Measurements from ENCODE around the gene SLC16A5. TPM values are rescaled to one million over a fixed set of nuclear protein-coding genes. Genes with fewer than 3 reads are reported as not detected.

SLC16A5 gene
- total RNA-seq, 1 donor from 2014 or later, result 0.88 TPM

DNA sequence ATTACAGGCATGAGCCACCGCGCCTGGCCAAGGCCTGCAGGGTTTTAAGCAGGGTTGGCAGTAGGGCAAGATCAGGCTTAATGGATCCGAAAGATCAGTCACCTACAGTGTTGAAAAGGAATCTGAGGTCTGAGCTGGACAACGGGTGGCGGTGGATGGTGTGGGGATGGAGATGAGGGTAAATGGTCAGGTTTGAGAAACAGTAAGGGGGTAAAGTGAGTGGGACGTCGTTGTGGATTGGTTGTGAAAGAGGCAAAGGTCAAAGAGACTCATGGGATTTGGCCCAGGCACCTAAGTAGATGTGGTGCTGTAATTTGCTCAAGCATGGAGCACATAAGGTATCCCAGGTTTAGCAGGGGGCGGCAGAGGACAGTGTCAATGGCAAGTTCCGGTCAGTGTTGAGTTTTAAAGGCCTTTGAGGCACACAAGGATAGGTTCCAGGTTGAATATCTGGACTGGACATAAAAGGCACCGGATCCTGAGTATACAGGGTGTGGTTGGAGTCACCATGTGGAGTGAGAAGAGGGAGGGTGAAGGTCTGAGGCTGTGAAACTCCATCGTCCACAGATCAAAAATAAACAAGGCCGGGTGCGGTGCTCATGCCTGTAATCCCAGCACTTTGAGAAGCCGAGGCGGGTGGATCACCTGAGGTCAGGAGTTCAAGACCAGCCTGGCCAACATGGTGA, 1.1 kb upstream of the SLC16A5 start:
- DNase-seq (ENCODE audit: low read depth), result no peak

DNA sequence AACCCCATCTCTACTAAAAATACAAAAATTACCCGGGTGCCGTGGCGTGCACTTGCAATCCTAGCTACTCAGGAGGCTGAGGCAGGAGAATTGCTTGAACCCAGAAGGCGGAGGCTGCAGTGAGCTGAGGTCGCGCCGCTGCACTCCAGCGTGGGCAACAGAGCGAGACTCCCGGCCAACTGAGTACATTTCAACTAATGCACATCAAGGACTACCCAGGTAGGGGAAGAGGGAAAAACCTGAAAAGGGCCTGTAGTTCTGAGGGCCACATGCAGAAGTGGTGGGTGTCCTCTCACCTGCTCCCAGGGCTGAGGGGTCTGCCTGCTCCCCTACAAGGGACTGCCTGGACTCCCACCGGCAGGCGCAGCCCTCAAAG, 584 bp upstream of the SLC16A5 start:
- no peak for DNase-seq (ENCODE audit: low read depth)

DNA sequence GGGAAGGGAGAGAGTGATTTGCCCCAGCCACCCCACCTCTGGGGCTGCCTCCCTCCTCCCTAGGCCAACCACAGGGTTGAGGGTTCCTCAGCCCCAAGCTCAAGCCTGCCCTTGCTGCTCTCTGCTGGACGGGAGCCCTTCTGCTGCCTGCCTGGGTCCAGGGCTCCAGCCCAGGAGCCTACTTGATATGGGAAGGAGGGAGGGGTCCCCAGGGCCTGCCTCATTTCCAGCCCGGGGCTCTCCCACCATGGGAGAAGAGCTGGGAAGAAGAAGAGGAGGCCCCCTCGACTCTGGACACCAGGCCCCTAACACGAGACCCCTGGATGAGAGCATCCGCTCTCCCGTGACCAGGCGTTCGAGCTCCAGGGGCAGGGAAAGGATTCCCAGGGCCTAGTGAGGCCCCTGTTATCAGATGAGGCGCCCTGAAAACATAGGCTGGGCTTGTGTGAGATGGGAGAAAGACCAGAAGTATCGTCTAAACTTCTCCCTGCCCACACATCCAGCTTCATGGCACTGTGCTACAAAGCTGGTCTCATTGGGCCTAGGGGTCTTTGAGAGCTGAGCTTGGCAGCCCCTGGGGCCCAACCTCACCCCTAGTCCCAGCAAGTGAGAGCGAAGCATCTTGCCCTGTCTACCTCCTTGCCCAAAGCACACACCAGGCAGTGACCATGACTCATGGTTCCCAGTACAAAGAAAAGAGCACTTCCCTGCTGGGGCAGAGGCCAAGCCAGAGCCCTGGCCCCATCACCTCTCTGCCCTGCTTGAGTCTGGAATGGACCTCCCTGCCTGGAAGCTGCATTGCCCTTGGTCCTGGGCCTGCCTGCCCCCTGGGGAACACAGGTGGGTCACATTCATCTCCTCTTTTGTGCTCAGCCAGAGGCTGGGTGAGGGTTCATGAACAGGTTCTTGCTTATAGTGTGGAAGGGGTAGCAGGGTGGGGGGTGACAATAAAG, 987 bp downstream of the SLC16A5 start:
- no peak for DNase-seq (ENCODE audit: low read depth)

DNA sequence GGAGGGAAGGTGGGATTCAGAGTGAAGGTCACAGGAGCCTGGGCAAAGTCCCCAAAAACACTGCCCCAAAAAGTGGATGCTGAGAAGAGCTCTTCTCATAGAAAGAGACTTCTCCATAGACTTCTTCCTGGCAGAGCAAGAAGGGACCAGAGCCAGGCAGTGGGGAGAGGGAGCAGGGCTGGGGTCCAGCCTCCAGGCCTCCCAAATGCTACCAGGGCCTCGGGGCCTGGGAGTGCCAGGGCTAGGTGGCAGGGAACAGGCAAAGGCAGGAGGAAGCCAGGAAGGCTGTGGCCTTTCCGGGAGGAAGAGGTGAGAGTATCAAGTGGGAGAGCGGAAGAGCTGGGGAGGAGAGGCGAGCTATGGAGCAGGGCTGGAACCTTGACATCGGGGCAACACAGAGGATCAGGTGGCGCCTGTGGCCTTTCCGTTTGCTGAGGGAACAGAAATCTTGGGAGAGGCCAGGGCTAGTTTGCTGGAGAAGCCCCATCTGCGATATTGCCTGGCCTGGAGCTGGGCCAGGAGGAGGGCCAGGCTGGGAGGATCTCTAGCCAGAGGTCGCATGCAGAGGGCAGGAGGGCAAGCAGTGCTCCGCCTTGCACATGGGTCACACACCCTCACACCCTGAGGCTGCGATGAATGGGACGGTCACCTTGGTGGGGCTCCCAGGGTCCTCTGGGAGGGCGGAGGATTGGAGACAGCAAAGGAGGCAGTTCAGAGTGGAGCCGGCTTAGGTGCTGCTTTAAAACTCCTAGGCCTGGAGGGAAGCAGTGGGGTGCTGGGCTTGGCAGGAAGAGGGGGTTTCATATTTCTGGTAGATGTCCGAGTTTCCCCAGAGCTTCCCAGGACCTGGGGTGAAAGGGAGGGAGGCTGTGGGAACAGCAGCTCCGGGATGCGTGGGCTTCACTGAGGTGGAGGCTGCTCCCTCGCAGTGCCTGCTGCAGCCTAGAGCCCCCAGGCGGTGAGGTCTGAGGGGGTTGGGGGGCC, 3.4 kb downstream of the SLC16A5 start:
- DNase-seq (ENCODE audit: low read depth), result no peak

DNA sequence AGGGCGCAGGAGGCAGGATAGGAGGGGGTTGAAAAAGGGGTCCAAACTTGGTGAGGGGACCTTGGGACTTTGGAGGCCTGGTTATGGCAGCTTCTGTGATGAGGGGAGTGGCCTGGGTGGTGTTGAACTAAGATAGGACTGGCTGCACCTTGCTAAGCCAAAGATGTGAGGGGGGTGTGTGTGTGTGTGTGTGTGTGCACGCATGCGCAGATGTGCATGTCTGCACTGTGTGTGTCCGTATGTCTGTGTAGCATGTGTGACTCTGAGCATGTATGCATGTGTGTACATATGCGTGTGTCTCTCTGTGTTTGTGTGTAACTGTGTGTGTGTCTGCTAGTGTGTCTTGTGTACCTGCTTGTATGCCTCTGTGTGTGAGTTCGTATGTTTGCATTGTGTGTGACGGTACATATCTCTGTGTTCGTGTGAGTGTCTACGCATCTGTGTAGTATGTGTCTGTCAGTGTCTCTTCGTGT, 4.1 kb downstream of the SLC16A5 start:
- no peak for DNase-seq (ENCODE audit: low read depth)

DNA sequence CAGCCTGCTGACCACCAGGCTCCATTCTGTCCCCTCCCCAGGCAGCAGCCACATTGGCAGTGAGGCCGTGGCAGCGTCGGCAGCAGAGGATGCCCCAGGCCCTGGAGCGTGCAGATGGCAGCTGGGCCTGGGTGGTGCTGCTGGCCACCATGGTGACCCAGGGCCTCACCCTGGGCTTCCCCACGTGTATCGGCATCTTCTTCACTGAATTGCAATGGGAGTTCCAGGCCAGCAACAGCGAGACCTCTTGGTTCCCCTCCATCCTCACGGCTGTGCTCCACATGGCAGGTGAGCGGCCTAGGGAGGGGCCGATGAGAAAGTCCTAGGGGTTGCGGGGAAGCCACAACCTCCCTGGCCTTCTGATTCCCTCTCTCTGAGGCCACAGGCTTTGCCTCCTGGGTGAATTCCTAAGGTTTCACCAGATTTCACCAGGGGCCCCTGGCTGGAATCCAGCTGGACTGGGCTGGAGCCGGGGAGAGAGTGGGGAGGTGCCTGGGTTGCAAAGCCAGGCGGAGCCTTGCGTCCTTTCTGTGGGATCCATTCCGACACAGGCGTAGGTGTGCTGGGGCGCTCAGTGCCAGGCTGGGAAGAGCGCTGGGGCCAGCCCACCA, 5.9 kb downstream of the SLC16A5 start:
- no peak for DNase-seq (ENCODE audit: low read depth)

DNA sequence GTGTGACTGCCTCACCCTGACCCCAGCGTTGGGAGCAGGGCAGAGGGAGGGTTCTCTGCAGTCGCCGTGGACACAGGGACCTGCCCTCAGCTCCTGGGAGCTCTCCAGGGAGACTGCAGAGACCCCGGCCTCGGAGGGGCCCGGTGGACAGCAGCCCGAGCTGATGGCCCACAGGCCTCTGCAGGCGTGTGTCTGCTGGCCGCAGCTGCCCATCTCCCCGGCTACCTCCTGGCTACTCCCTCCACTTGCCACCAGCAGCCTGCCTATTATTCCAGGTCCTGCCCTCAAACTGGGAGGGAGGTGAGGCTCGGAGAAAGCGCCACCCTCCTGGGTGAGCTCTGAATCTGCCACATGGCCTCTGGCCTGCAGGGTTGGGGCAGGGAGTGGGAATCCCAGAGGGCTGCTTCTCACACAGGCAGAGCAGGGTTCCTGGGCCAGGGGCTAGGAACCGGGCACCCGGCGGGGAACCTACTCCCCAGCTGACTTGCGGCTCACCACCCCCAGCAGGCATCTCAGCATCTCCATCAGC, 7.2 kb downstream of the SLC16A5 start:
- DNase-seq (ENCODE audit: low read depth), result no peak

DNA sequence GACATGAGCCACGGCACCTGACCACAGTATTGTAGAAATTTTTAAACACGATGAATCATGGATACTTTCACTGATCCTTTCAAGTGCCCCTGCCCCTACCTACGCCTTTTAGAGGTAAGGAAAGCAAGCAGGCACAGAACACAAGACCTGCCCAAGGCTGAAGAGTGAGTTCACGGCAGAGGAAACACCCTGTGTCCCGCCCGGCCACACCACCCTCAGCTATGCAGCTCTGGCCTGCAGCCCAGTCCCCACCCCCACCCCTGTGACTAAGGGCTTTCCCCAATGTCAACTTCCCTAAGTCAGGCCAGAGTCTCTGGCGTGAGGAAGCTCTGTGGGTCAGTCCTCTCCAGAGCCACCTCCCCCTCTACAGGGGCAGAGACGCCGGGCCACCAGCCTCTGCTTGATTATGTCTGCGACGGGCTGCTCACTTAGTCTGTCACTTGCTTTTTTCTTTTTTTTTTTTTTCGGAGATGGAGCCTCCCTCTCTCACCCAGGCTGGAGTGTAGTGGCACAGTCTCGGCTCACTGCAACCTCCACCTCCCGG, 8.4 kb downstream of the SLC16A5 start:
- DNase-seq (ENCODE audit: low read depth), result peak; percentile 80

DNA sequence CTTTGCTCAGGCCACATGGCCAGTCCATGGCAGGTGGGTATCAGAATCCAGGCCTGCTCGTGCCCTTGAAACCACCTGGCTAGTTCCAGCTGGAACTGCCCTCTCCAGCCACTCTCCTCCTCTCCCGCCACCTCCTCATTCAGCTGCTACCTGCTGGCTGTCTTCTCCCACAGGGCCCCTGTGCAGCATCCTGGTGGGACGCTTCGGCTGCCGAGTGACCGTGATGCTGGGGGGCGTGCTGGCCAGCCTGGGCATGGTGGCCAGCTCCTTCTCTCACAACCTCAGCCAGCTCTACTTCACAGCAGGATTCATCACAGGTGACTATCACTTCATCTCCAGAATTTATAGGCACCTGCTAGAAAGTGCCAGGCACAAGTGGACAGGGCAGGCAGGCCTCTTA, 10.1 kb downstream of the SLC16A5 start:
- no peak for DNase-seq (ENCODE audit: low read depth)

DNA sequence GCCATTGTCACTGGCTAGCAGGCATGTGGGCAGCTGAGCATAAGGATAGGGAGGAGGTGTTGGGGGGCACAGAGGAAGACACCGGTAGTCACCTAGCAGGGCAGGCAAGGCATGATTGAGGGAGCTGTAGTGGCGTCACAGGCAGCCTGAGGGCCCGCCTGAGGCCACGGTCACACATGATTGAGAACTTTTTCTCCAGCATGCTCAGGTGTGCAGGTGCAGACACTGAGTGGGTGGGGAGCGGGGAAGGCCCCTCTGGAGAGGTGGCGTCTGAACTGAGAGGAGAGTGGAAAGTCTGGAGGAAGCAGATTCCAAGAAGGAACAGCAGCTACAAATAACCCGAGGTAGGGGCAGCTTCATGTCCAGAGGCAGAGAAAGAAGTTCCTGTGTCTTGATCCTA, 11.1 kb downstream of the SLC16A5 start:
- DNase-seq (ENCODE audit: low read depth), result no peak

DNA sequence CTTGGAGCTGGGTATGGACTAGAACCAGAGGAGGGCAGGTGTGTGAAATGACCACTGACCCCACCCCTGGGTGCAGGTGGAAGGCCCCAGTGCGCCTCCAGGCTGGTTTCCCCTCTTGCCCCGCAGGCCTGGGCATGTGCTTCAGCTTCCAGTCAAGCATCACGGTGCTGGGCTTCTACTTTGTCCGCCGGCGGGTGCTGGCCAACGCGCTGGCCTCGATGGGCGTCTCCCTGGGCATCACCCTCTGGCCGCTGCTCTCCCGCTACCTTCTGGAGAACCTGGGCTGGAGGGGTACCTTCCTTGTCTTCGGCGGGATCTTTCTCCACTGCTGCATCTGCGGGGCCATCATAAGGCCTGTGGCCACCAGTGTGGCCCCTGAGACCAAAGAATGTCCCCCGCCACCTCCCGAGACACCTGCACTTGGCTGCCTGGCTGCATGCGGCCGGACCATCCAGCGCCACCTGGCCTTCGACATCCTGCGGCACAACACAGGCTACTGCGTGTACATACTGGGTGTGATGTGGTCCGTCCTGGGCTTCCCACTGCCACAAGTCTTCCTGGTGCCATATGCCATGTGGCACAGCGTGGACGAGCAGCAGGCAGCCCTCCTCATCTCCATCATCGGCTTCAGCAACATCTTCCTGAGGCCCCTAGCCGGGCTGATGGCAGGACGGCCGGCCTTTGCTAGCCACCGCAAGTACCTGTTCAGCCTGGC, 12.3 kb downstream of the SLC16A5 start:
- no peak for DNase-seq (ENCODE audit: low read depth)

DNA sequence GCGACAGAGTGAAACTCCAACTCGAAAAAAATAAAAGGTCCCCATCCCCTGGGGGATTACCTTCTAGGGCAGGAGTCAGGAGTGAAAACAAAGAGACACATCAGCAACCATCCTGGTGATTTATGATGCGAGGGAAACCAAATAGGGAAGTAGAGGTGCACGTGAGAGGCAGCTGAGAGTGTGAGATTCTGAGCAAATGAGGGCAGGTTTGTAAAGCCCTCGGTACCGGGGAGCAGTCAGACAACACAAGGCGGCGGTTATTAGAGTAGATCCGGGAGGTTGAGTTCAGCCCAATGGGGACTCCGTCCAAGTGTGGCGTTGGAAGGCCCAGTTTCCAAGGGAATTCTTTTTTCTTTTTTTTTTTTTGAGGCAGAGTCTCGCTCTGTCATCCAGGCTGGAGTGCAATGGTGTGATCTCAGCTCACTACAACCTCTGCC, 14.6 kb downstream of the SLC16A5 start:
- no peak for DNase-seq (ENCODE audit: low read depth)

DNA sequence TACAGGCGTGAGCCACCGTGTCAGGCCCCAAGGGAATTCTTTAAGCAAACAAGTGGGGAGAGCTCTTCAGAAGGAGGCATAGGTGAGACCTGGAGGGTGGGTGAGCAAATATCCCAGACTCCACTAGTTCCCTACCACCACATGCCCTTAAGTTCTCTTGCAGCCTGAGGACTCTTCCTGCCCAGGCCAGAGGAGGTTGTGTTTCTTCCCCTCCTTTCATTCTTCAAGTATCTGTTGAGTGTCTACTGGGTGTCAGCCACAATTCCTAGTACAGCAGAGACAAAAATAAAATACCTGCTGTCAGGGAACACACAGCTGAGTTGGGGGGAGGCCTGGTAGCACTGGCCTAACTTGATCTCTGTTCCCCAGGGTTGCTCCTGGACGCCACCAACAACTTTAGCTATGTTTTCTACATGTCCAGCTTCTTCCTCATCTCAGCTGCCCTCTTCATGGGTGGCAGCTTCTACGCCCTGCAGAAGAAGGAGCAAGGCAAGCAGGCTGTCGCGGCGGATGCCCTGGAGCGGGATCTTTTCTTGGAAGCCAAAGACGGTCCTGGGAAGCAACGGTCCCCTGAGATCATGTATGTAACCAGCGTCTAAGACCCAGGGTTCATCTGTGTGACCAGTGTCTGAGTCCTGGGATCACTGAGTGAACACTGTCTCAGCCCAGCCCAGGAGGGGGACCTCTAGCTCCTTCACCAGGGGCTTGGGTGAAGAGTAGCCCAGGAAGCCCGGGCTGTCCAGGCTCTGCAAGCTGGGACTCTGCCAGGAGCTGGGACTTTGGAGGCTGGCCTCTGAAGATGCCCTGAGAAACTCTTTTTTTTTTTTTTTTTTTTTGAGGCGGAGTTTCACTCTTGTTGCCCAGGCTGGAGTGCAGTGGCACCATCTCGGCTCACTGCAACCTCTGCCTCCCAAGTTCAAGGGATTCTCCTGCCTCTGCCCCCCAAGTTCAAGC, 16.1 kb downstream of the SLC16A5 start:
- no peak for DNase-seq (ENCODE audit: low read depth)

DNA sequence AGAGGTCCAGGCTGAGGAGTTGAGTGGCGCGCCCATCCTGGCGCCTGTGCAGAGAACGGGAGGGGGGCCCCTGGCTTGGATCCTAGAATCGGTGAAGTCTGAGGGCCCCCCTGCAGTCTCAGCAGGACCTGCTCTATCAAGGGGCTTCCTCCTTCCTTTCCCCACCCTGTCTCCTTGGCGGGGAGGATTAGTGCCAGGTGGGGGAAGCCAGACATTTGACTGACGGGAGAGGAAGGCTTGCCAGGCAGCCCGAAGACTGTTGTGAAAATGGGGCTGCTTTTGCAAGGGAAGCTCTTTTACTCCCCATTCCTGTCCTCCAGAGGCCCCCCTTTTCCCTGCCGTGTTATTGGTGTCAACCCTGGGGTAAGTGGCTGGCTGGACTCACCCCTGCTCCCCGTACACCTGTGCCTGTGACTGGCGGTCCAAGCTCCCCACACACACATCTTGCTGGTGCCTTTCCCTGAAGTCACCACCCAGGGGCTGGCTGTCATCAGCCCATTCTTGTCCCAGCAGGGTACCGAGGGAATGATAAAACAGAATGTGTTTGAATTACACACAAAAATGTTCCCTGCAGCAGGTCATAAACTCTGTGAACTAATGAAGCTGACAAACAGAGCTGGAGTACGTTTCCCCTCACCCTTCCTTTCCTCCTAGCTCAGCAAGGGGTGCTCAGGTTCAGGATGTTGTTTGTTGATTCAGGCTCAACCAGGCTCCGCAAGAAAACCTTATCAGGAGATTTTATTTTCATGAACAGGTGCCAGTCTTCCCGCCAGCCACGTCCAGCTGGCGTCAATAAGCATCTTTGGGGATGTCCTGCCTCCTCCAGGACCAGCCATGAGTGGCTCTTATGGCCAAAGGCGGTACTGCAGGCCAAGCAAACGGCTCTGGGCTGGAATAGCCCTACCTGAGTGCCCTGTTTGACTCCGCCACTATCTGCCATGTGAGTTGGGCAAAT, 17.6 kb downstream of the SLC16A5 start:
- DNase-seq (ENCODE audit: low read depth), result peak; percentile 50

DNA sequence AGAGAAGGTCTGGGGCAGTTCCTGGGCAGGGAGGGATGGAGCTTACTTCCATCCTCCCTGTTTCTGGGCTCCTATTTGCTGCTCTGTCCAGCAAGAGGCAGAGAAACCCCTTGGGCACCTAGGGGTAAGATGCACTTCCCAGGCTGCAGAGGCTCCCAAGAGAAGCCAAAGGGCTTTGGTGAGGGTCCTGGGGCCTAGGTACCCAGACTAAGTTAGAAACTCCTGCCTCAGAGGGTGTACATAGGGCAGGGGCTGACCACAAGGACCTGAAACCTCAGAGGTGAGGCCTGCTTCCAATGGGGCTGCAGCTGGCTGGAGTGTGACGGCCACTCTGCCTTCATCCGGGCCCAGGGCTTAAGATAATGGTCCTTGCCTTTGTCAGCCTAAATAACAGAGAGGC, 20.4 kb downstream of the SLC16A5 start:
- DNase-seq (ENCODE audit: low read depth), result no peak

DNA sequence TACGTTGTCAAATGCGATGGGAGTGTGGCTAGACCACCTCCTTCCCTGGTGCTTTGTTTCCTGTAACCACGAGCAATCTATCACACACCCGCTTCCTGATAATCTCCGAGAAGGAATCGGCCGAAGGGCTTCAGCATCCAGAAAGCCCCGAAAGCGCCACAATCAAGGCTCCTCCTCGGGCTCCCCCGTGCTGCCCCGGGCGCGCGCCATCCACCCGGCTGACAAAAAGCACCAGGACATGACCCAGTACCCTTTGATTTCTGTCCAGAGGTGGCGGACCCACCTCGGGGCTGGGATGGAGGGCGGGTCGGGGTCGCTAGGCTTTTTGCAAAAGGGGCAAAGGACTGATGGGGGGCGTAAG, 21.3 kb downstream of the SLC16A5 start:
- DNase-seq (ENCODE audit: low read depth), result no peak
